ENCODE results near the gene B3GALT5.

B3GALT5 gene

DNA sequence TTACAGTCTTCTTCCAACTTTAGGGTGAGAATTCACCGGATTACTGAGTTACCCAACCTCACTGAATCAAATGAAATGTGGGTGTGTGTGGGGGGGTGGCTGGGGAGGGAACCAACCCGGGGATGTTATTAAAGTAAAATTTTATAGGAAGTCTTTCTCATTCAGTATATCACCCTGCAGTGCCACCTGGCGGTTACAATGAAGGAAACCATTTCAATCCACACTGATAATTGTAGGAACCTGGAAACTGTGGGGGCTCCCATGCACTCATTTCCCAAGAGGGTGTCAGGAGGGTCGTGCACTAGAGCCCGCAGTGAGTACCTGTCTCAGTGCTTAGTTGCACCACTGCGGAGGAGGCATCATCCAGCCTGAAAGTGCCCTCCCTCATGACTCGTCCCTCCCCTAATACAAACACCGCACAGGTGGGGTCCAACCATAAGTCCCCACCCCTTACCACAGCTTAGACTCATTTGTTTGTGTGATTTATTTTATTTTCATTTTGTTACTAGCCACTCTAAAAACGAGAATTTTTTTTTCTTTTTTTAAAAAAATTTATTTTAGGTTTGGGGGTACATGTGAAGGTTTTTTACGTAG, 103.2 kb downstream of the B3GALT5 start:
- H3K9me3 ChIP-seq, result no peaks in the 10 kb centered on the region
- H3K27ac ChIP-seq, result no peak overlapping the region
- H3K4me3 ChIP-seq (ENCODE audit: low read depth in 1 of 2, low read length in 1 of 2), result no peak overlapping the region
- no peaks in the 10 kb centered on the region for H3K4me1 ChIP-seq (ENCODE audit: control insufficient read depth in 1 of 2, insufficient read depth in 1 of 2, low read depth in 1 of 2, low read length in 1 of 2)
- no peaks in the 10 kb centered on the region for H3K27me3 ChIP-seq
- TF ChIP-seq, protein P1, sequence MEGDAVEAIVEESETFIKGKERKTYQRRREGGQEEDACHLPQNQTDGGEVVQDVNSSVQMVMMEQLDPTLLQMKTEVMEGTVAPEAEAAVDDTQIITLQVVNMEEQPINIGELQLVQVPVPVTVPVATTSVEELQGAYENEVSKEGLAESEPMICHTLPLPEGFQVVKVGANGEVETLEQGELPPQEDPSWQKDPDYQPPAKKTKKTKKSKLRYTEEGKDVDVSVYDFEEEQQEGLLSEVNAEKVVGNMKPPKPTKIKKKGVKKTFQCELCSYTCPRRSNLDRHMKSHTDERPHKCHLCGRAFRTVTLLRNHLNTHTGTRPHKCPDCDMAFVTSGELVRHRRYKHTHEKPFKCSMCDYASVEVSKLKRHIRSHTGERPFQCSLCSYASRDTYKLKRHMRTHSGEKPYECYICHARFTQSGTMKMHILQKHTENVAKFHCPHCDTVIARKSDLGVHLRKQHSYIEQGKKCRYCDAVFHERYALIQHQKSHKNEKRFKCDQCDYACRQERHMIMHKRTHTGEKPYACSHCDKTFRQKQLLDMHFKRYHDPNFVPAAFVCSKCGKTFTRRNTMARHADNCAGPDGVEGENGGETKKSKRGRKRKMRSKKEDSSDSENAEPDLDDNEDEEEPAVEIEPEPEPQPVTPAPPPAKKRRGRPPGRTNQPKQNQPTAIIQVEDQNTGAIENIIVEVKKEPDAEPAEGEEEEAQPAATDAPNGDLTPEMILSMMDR (IDR thresholded peaks at IDR 0.05), result no peak
- no peaks in the 10 kb centered on the region for H3K36me3 ChIP-seq

DNA sequence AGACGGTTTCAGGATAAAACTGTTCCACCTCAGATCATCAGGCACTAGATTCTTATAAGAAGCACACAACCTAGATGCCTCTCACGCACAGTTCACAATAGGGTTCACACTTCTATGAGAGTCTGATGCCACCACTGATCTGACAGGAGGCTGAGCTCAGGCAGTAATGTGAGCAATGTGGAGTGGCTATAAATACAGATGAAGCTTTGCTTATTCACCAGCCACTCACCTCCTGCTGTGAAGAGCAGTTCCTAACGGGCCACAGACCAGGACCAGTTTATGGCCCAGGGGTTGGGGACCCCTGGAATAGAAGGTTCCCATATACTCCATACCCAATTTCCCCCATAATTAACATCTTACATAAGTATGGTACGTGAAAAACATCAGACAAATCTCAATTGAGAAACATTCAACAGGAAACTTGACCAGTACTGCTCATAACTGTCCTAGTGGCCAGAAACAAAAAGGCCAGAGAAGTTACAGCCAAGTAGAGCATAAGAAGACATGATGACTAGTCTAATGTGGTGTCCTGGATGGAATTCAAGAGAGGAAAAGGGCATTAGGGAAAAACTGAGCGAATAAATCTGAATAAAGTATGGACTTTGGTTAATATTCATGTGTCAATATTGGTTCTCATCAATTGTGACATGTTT, 107.5 kb downstream of the B3GALT5 start:
- Histone ChIP-seq H3K36me3 (no peaks in the 10 kb centered on the region), H3K4me1 (ENCODE audit: control insufficient read depth in 1 of 2, insufficient read depth in 1 of 2, low read depth in 1 of 2, low read length in 1 of 2) (no peaks in the 10 kb centered on the region), H3K4me3 (ENCODE audit: low read depth in 1 of 2, low read length in 1 of 2) (no peak overlapping the region), H3K27ac (no peak overlapping the region), H3K9me3 (no peaks in the 10 kb centered on the region), H3K27me3 (no peaks in the 10 kb centered on the region)
- TF ChIP-seq, protein P1 (IDR thresholded peaks at IDR 0.05), result no peak

DNA sequence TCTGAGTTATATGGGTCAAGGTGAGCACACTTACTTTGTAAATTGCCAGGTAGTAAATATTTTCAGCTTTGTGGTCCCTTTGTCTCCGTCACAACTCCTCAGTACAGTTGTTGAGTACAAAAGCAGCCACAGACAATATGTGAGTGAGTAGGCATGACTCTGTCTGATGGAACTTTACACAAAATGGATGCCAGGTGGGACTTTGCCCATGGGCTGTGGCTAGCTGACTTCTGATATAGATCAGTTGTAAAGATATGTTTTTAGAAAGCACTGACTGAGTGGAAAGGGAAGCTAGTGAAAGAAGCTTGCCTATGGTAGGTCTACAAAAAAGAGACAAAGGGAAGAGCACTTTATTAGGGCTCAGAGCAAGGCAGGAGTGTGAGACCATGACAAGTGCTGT, 109.1 kb downstream of the B3GALT5 start:
- H3K4me3 ChIP-seq (ENCODE audit: low read depth in 1 of 2, low read length in 1 of 2), result no peak overlapping the region
- no peak overlapping the region for H3K27ac ChIP-seq
- TF ChIP-seq, protein P1 (IDR thresholded peaks at IDR 0.05), result no peak
- H3K36me3 ChIP-seq, result no peaks in the 10 kb centered on the region
- no peaks in the 10 kb centered on the region for H3K4me1 ChIP-seq (ENCODE audit: control insufficient read depth in 1 of 2, insufficient read depth in 1 of 2, low read depth in 1 of 2, low read length in 1 of 2)
- H3K27me3 ChIP-seq, result no peaks in the 10 kb centered on the region
- H3K9me3 ChIP-seq, result no peaks in the 10 kb centered on the region

Measured in neutrophil (primary cell).